Smooth muscle cell (in vitro differentiated cells): ENCODE data around the gene LIN52. TPM values are rescaled to one million over a fixed set of nuclear protein-coding genes. Genes with fewer than 3 reads are reported as not detected.

Experiments used
- DNase-seq: peaks from one replicate; lab custom pipeline; 2025; ENCODE audit not compliant: unreplicated experiment; lab: John Stamatoyannopoulos, UW
- H2AFZ ChIP-seq: fragments of 200-600 bp; sonication (generic); 2 replicates; pipeline ENCODE4 v1.6.0; 2016; ENCODE audit warnings: antibody characterized with exemption, low read depth, mild to moderate bottlenecking
- H3F3A ChIP-seq: fragments of 200-600 bp; sonication (generic); 2 replicates; pipeline ENCODE4 v1.6.0; 2017; ENCODE audit warnings: antibody characterized with exemption, low read depth
- H3K27ac ChIP-seq: fragments of 200-600 bp; sonication (generic); 2 replicates; pipeline ENCODE4 v1.5.1; 2016; ENCODE audit warnings: low read depth, mild to moderate bottlenecking
- H3K27me3 ChIP-seq: fragments of 200-600 bp; sonication (generic); 2 replicates; pipeline ENCODE4 v1.6.1; 2016; ENCODE audit warnings: low read depth, mild to moderate bottlenecking
- H3K36me3 ChIP-seq: fragments of 200-600 bp; sonication (generic); 2 replicates; pipeline ENCODE4 v1.5.1; 2016; ENCODE audit warnings: low read depth
- H3K4me1 ChIP-seq: fragments of 200-600 bp; sonication (generic); 2 replicates; pipeline ENCODE4 v1.5.1; 2016; ENCODE audit warnings: low read depth
- H3K4me2 ChIP-seq: fragments of 200-600 bp; sonication (generic); 2 replicates; pipeline ENCODE4 v1.6.0; 2016; ENCODE audit warnings: mild to moderate bottlenecking
- H3K4me3 ChIP-seq: fragments of 200-600 bp; sonication (generic); 2 replicates; pipeline ENCODE4 v1.5.1; 2016; ENCODE audit warnings: mild to moderate bottlenecking
- H3K79me2 ChIP-seq: fragments of 200-600 bp; sonication (generic); 2 replicates; pipeline ENCODE4 v1.6.0; 2016; ENCODE audit warnings: low read depth, mild to moderate bottlenecking
- H3K9ac ChIP-seq: fragments of 200-600 bp; sonication (generic); 2 replicates; pipeline ENCODE4 v1.6.0; 2016; ENCODE audit warnings: low read depth
- H3K9me3 ChIP-seq: fragments of 200-600 bp; sonication (generic); replicated peaks from 2 replicates; pipeline ENCODE4 v1.5.1; 2016; ENCODE audit warnings: low read depth
- H4K20me1 ChIP-seq: fragments of 200-600 bp; sonication (generic); 2 replicates; pipeline ENCODE4 v1.6.0; 2016; ENCODE audit warnings: low read depth
- WGBS: methylation state at CpG from one replicate; pipeline ENCODE4 v1.1.7; 2016; ENCODE audit warnings: low lambda C conversion rate; 5-methylcytosine and 5-hydroxymethylcytosine counted together
- polyA plus RNA-seq: library from polyadenylated mRNA; unstranded; fragments of >200 nt; fragmentation: Nextera tagmentation; extraction: Ambion mirVana; gene quantifications from 2 replicates; pipeline ENCODE4 v1.2.1, GENCODE V29; 2016
- total RNA-seq: library from RNA; depleted of rRNA; stranded (reverse); fragments of >200 nt; gene quantifications from 2 replicates; pipeline ENCODE4 v1.2.3, GENCODE V29; 2014
- TF ChIP-seq, protein P1 (sequence below): fragments of 200-600 bp; sonication (generic); IDR thresholded peaks from 2 replicates; pipeline ENCODE4 v1.5.1; 2017; ENCODE audit warnings: borderline replicate concordance, mild to moderate bottlenecking, antibody characterized with exemption; ENCODE audit not compliant: insufficient read depth, poor library complexity, severe bottlenecking

The LIN52 gene
- total and polyA plus RNA-seq, 2 experiments from 2014 or later, result 16.1 to 17.8 TPM

GRCh38 chr14:74089251-74090020, 4.7 kb downstream of the LIN52 start:
- H3K36me3 ChIP-seq, result no peaks in the 10 kb centered on the region
- H3K27ac ChIP-seq, result no peak overlapping the region
- TF ChIP-seq, protein P1, sequence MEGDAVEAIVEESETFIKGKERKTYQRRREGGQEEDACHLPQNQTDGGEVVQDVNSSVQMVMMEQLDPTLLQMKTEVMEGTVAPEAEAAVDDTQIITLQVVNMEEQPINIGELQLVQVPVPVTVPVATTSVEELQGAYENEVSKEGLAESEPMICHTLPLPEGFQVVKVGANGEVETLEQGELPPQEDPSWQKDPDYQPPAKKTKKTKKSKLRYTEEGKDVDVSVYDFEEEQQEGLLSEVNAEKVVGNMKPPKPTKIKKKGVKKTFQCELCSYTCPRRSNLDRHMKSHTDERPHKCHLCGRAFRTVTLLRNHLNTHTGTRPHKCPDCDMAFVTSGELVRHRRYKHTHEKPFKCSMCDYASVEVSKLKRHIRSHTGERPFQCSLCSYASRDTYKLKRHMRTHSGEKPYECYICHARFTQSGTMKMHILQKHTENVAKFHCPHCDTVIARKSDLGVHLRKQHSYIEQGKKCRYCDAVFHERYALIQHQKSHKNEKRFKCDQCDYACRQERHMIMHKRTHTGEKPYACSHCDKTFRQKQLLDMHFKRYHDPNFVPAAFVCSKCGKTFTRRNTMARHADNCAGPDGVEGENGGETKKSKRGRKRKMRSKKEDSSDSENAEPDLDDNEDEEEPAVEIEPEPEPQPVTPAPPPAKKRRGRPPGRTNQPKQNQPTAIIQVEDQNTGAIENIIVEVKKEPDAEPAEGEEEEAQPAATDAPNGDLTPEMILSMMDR, result no peak
- no peaks in the 10 kb centered on the region for H3K27me3 ChIP-seq
- WGBS, result 98% methylated on average over 8 of the region's 8 CpGs
- no peak overlapping the region for H2AFZ ChIP-seq
- peaks cover 8% of the 10 kb centered on the region for H3K4me1 ChIP-seq
- H4K20me1 ChIP-seq, result no peaks in the 10 kb centered on the region
- H3K4me3 ChIP-seq, result no peak overlapping the region
- H3K9me3 ChIP-seq, result no peaks in the 10 kb centered on the region
- no peak overlapping the region for H3K4me2 ChIP-seq
- no peak overlapping the region for H3K9ac ChIP-seq
- no peaks in the 10 kb centered on the region for H3F3A ChIP-seq
- no peak for DNase-seq
- peaks cover 22% of the 10 kb centered on the region for H3K79me2 ChIP-seq

DNA sequence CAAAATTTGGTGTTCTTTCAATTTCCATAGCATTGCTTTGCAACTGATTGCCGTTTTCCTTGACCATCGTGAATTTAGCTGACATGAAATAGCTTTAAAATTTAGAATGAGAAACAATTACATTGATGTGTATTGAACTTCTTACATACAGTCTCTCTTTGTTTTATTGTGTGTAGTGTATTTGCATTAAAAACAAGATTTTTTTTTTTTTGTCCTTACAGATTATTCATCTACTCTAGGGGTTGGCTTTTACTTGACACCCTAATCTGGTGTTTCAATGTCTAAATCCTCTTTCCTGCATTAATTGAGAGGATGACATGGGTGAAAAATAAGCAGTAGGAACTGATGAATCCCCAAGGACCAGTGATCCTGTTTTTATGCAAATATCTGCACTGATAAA, 20.6 kb downstream of the LIN52 start:
- H3F3A ChIP-seq, result no peaks in the 10 kb centered on the region
- no peak overlapping the region for H3K9ac ChIP-seq
- H3K27ac ChIP-seq, result no peak overlapping the region
- no peaks in the 10 kb centered on the region for H3K36me3 ChIP-seq
- DNase-seq, result no peak
- H2AFZ ChIP-seq, result no peak overlapping the region
- 96% methylated on average over 2 of the region's 2 CpGs for WGBS
- no peak overlapping the region for H3K4me2 ChIP-seq
- H3K4me3 ChIP-seq, result no peak overlapping the region
- H3K4me1 ChIP-seq, result no peaks in the 10 kb centered on the region
- no peaks in the 10 kb centered on the region for H4K20me1 ChIP-seq
- H3K79me2 ChIP-seq, result no peaks in the 10 kb centered on the region
- TF ChIP-seq, protein P1, result no peak
- no peaks in the 10 kb centered on the region for H3K27me3 ChIP-seq
- H3K9me3 ChIP-seq, result no peaks in the 10 kb centered on the region

DNA sequence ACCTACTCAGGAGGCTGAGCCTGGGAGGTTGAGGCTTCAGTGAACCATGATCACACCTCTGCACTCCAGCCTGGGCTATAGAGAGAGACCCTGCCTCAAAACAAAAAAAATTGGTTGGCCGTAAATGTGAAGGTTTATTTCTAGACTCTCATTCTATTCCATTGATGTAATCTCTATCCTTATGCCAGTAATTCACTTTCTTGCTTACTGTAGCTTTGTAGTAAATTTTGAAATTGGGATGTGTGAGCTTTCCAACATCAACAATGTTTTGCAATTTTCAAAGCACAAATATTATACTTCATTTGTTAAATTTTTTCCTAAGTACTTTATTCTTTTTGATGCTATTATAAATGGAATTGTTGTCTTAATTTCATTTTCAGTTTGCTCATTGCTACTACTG, 24.6 kb downstream of the LIN52 start:
- no peaks in the 10 kb centered on the region for H3K27me3 ChIP-seq
- H3K4me1 ChIP-seq, result no peaks in the 10 kb centered on the region
- H3K27ac ChIP-seq, result no peak overlapping the region
- TF ChIP-seq, protein P1, result no peak
- DNase-seq, result no peak
- no peak overlapping the region for H3K4me3 ChIP-seq
- H2AFZ ChIP-seq, result no peak overlapping the region
- no peak overlapping the region for H3K9ac ChIP-seq
- no peaks in the 10 kb centered on the region for H3K36me3 ChIP-seq
- no peaks in the 10 kb centered on the region for H4K20me1 ChIP-seq
- no peaks in the 10 kb centered on the region for H3K79me2 ChIP-seq
- H3F3A ChIP-seq, result no peaks in the 10 kb centered on the region
- no peak overlapping the region for H3K4me2 ChIP-seq
- 93% methylated on average over 1 of the region's 1 CpG for WGBS
- no peaks in the 10 kb centered on the region for H3K9me3 ChIP-seq
